Fibroblast of skin of left biceps (primary cell): ENCODE data around the gene FGF23.
"Not testable (repeated sequence)": the region's sequence is repeated elsewhere in the genome, so short reads cannot be mapped to it uniquely, and the experiment has no call there.

Experiments used
- DNase-seq, 2 experiments: peaks; one replicate each; pipeline ENCODE4 v3.0.0-alpha.2; 2013; ENCODE audit warnings: low read depth in 2 of 2

Gene FGF23

GRCh38 chr12:4379405-4379804 is at the start of gene FGF23:
Gene FGF23 (minus strand): TSS chr12:4379712. CDS start chr12:4379582, 130 bp downstream.
- DNase-seq = peak; percentile 4 to 6

- DNase-seq = no peak
These were observed 44.9 kb upstream of the FGF23 start for GRCh38 chr12:4424422-4424821.

- no peak for DNase-seq
These were observed 44.1 kb upstream of the FGF23 start for GRCh38 chr12:4423528-4424195.

GRCh38 chr12:4422985-4423384 is 43.5 kb upstream of the FGF23 start:
- DNase-seq = no peak

- DNase-seq = no peak
These were observed 42.1 kb upstream of the FGF23 start for GRCh38 chr12:4421590-4422031.

- no peak for DNase-seq
These were observed 40.7 kb upstream of the FGF23 start for GRCh38 chr12:4420138-4420670.

GRCh38 chr12:4418913-4419312 is 39.4 kb upstream of the FGF23 start:
- no peak for DNase-seq

- no peak for DNase-seq
These were observed 38.4 kb upstream of the FGF23 start for GRCh38 chr12:4417936-4418335.

GRCh38 chr12:4417455-4417854 is 37.9 kb upstream of the FGF23 start:
- DNase-seq = no peak

GRCh38 chr12:4416276-4416675 is 36.8 kb upstream of the FGF23 start:
- DNase-seq = no peak

- DNase-seq = no peak
These were observed 33.0 kb upstream of the FGF23 start for GRCh38 chr12:4412465-4412864.

- no peak for DNase-seq
These were observed 32.5 kb upstream of the FGF23 start for GRCh38 chr12:4412056-4412455.

GRCh38 chr12:4407136-4407535 is 27.6 kb upstream of the FGF23 start:
- no peak for DNase-seq

GRCh38 chr12:4404877-4405637 is 25.5 kb upstream of the FGF23 start:
- not testable (repeated sequence) for DNase-seq

- DNase-seq = no peak
These were observed 23.5 kb upstream of the FGF23 start for GRCh38 chr12:4402996-4403395.

- no peak for DNase-seq
These were observed 21.6 kb upstream of the FGF23 start for GRCh38 chr12:4401117-4401516.

GRCh38 chr12:4395818-4396217 is 16.3 kb upstream of the FGF23 start:
- no peak for DNase-seq

GRCh38 chr12:4393211-4393610 is 13.7 kb upstream of the FGF23 start:
- DNase-seq = no peak

- DNase-seq = no peak
These were observed 12.8 kb upstream of the FGF23 start for GRCh38 chr12:4392223-4392742.

- no peak for DNase-seq
These were observed 9.2 kb upstream of the FGF23 start for GRCh38 chr12:4388662-4389061.

GRCh38 chr12:4388032-4388431 is 8.5 kb upstream of the FGF23 start:
- no peak for DNase-seq

GRCh38 chr12:4387607-4388006 is 8.1 kb upstream of the FGF23 start:
- DNase-seq = no peak

- DNase-seq = no peak
These were observed 7.3 kb upstream of the FGF23 start for GRCh38 chr12:4386801-4387200.
